HL-60 (cell line): Measurements from ENCODE around the gene PPP6R2.

Experiments
- CTCF ChIP-seq: IDR thresholded peaks from one replicate; pipeline ENCODE4 v1.5.1; 2011; ENCODE audit warnings: low read length, control low read depth, inconsistent platforms; ENCODE audit not compliant: insufficient read depth
- GABPA ChIP-seq: IDR thresholded peaks from 2 replicates; pipeline ENCODE4 v1.6.1; 2012; ENCODE audit warnings: low read depth
- POLR2AphosphoS5 ChIP-seq: IDR thresholded peaks from 2 replicates; pipeline ENCODE4 v1.6.1; 2012; ENCODE audit warnings: low read depth

DNA sequence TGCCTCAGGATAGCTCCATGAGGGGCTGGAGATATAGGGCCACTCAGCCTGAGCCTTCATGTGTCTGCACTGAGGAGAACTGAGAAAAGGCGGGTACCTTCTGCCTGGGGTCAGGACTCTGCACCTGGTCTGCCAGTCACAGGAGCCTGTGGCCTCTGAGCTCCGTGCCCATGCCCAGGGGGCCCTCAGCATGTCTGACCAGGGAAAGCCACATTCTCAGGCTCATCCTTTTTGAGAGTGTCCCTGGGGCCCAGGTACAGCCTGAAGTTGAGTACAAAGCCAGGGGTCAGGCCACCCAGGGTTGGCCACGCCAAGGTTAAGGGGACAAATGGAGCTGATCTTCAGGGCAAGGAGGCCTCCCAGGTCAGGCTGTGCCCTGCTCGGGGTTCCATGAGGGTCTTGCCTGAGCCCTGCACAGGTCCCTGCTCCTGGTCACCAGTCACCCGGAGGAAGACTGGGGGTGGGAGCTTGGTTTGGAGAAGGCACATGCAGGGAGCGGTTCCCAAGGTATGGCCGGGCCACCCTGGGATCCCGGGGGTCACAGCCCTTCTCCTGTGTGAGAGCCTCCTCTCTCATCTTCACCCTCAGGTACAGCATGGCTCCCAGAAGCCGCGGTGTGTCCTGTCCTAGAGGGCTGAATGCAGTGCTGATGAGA lies 22.3 kb upstream of the PPP6R2 start:
- TF ChIP-seq POLR2AphosphoS5: no peak
- TF ChIP-seq CTCF: no peak
- TF ChIP-seq GABPA: no peak
